GM12878 (cell line): Measurements from ENCODE around the gene RBM19. TPM values are rescaled to one million over a fixed set of nuclear protein-coding genes. Genes with fewer than 3 reads are reported as not detected.

Experiments
- ATAC-seq: fragments of 200-7000 bp; cut with Tn5 transposase; 3 replicates; pipeline ENCODE4 v1.9.1; 2020; ENCODE audit warnings: mild to moderate bottlenecking, moderate library complexity
- BruUV-seq: library from RNA; stranded (reverse); fragments of 400-500 nt; replicated peaks from 2 replicates; lab custom pipeline; 2021; lab: Mats Ljungman, UMichigan
- CTCF ChIA-PET: fragments of 300-600 bp; sonication (Branson Sonifier 250); formaldehyde crosslinking; extraction: SDS; loops from one replicate; lab custom pipeline; 2021; ENCODE audit warnings: inconsistent platforms; lab: Yijun Ruan, JAX
- POLR2A ChIA-PET: fragments of 350-600 bp; formaldehyde crosslinking; extraction: SDS; loops from one replicate; lab custom pipeline; 2021; ENCODE audit warnings: inconsistent platforms; lab: Charles Lee
- RAD21 ChIA-PET: fragments of 300-600 bp; sonication (Branson Sonifier 250); formaldehyde crosslinking; loops from one replicate; lab custom pipeline; 2023; ENCODE audit warnings: antibody characterized with exemption; ENCODE audit not compliant: unreplicated experiment; lab: Charles Lee
- SMC1A ChIA-PET: fragments of 300-600 bp; sonication (Branson Sonifier 250); formaldehyde crosslinking; loops from one replicate; lab custom pipeline; 2023; ENCODE audit not compliant: unreplicated experiment, uncharacterized antibody; lab: Charles Lee
- DNase-seq: peaks from one replicate; pipeline ENCODE4 v3.0.0-alpha.2; 2011; ENCODE audit warnings: low read depth, low spot score
- FAIRE-seq: peaks from 3 replicates; lab custom pipeline; 2011; peaks lifted over from hg19 to GRCh38; lab: Jason Lieb, UNC
- H2AFZ ChIP-seq: 2 replicates; pipeline ENCODE4 v1.6.0; 2011; ENCODE audit warnings: low read depth, low read length, control low read depth; ENCODE audit not compliant: control insufficient read depth
- H3K27ac ChIP-seq: 2 replicates; pipeline ENCODE4 v1.5.1; 2011; ENCODE audit warnings: control low read depth; ENCODE audit not compliant: control insufficient read depth, insufficient read depth
- H3K27me3 ChIP-seq, 2 experiments: replicated peaks in 1 of 2; 2 replicates each; pipeline versions ENCODE4 v1.6.0 to v1.6.1; 2011; ENCODE audit warnings: low read length in 1 of 2; ENCODE audit not compliant: control insufficient read depth in 2 of 2, insufficient read depth in 2 of 2
- H3K36me3 ChIP-seq, 2 experiments: 2 replicates each; pipeline ENCODE4 v1.5.1; 2011; ENCODE audit warnings: low read length in 1 of 2; ENCODE audit not compliant: control insufficient read depth in 2 of 2, insufficient read depth in 2 of 2
- H3K4me1 ChIP-seq: 2 replicates; pipeline ENCODE4 v1.6.1; 2011; ENCODE audit warnings: mild to moderate bottlenecking, low read length, moderate library complexity, mixed read lengths; ENCODE audit not compliant: control insufficient read depth, insufficient read depth
- H3K4me2 ChIP-seq: 2 replicates; pipeline ENCODE4 v1.6.0; 2011; ENCODE audit warnings: control low read depth; ENCODE audit not compliant: control insufficient read depth, insufficient read depth
- H3K4me3 ChIP-seq: fragments of 200-600 bp; sonication (generic); 2 replicates; pipeline ENCODE4 v1.5.1; 2016
- H3K79me2 ChIP-seq: 2 replicates; pipeline ENCODE4 v1.6.0; 2011; ENCODE audit warnings: low read length; ENCODE audit not compliant: control insufficient read depth, insufficient read depth
- H3K9ac ChIP-seq: 2 replicates; pipeline ENCODE4 v1.8.0; 2011; ENCODE audit warnings: low read length, control low read depth, mixed read lengths; ENCODE audit not compliant: control insufficient read depth, insufficient read depth
- H3K9me3 ChIP-seq: replicated peaks from 3 replicates; pipeline ENCODE4 v1.5.1; 2011; ENCODE audit warnings: mild to moderate bottlenecking, low read length; ENCODE audit not compliant: control insufficient read depth, insufficient read depth
- H4K20me1 ChIP-seq: 2 replicates; pipeline ENCODE4 v1.6.0; 2011; ENCODE audit not compliant: control insufficient read depth, insufficient read depth
- CUX1 ChIP-seq: IDR thresholded peaks from 2 replicates; pipeline ENCODE4 v1.6.1; 2012; ENCODE audit warnings: improper control_type of control experiment, low read depth, low read length; ENCODE audit not compliant: insufficient replicate concordance
- WGBS: methylation state at CpG from one replicate; pipeline ENCODE4 v1.1.6; 2016; ENCODE audit warnings: low lambda C conversion rate; ENCODE audit not compliant: insufficient replicate concordance, insufficient coverage; ENCODE audit errors: missing lambda C conversion rate; 5-methylcytosine and 5-hydroxymethylcytosine counted together
- in situ Hi-C: fragments of 300-500 bp; cut with MboI; formaldehyde crosslinking; loops from 9 replicates; pipeline ENCODE4 v1.14.3; 2018; ENCODE audit warnings: mixed read lengths
- intact Hi-C: fragments of 100-400 bp; cut with micrococcal nuclease; formaldehyde crosslinking; loops from one replicate; pipeline ENCODE4 v1.14.2; 2022; ENCODE audit not compliant: unreplicated experiment
- polyA plus RNA-seq, 11 experiments: library from polyadenylated mRNA; depleted of rRNA in 4 of 11; unstranded in 6 of 11; stranded (reverse) in 5 of 11; fragments of >200 nt; fragmentation: Nextera tagmentation in 4 of 11; fragmentation: Illumina TruSeq in 1 of 11; extraction: Ambion mirVana in 4 of 11; extraction: Trizol in 1 of 11; gene quantifications; 1 replicate in 1 of 11; 2 replicates in 10 of 11; pipeline versions ENCODE4 v1.2.1 to v1.2.3, GENCODE V29; 2011 to 2016; ENCODE audit warnings: inconsistent platforms in 2 of 11, missing spikeins in 2 of 11, low read depth in 1 of 11
- total RNA-seq, 4 experiments: library from RNA; depleted of rRNA in 3 of 4; stranded (reverse); fragments of >200 nt in 3 of 4; fragmentation: Illumina TruSeq in 1 of 4; extraction: Trizol in 1 of 4; gene quantifications; 2 replicates each; pipeline versions ENCODE4 v1.2.1 to v1.2.3, GENCODE V29; 2013 to 2021

Gene RBM19
- total and polyA plus RNA-seq, 10 of the 15 experiments (the other 5 are each of a cell fraction or from before 2014, with no cell fraction given): 4.2 to 42.9 (median 28.4) TPM

GRCh38 chr12:113796852-113797534, 169.1 kb downstream of the RBM19 start:
- no peak for TF ChIP-seq CUX1
- intact Hi-C loops (no loop called here), in situ Hi-C loops (no loop called here)
- no peaks in the 10 kb centered on the region for H3K4me1 ChIP-seq
- H3K27me3 ChIP-seq: no peaks in the 10 kb centered on the region
- CTCF ChIA-PET: no interaction called here
- no peak overlapping the region for H3K27ac ChIP-seq
- WGBS: 46% methylated on average over 14 of the region's 14 CpGs
- no peaks in the 10 kb centered on the region for H4K20me1 ChIP-seq
- no peaks in the 10 kb centered on the region for H3K79me2 ChIP-seq
- no peaks in the 10 kb centered on the region for H3K36me3 ChIP-seq
- H2AFZ ChIP-seq: no peak overlapping the region
- ATAC-seq: no peak
- no TSS peak for BruUV-seq
- no peak overlapping the region for H3K9ac ChIP-seq
- SMC1A ChIA-PET: no interaction called here
- H3K9me3 ChIP-seq: no peaks in the 10 kb centered on the region
- RAD21 ChIA-PET: no interaction called here
- no peak overlapping the region for H3K4me2 ChIP-seq
- FAIRE-seq: no peak
- DNase-seq: no peak
- POLR2A ChIA-PET: no interaction called here
- H3K4me3 ChIP-seq: no peak overlapping the region
